ENCODE measurements around the gene CEACAM7.
"Not testable (repeated sequence)": the region's sequence is repeated elsewhere in the genome, so short reads cannot be mapped to it uniquely, and the experiment has no call there.

The CEACAM7 gene

GRCh38 chr19:41657157-41657556 lies 30.9 kb downstream of the CEACAM7 start:
- Histone ChIP-seq H3K4me3 (ENCODE audit: low read length) (no peak overlapping the region), H3K36me3 (ENCODE audit: control insufficient read depth, insufficient read depth, low read length) (no peaks in the 10 kb centered on the region), H3K4me1 (ENCODE audit: control insufficient read depth, insufficient read depth, low read length) (no peaks in the 10 kb centered on the region; the same call in 1 of the 2 replicates), H3K27ac (ENCODE audit: low read length) (no peak overlapping the region), H3K27me3 (ENCODE audit: control insufficient read depth, insufficient read depth, low read length) (no peaks in the 10 kb centered on the region), H3K9me3 (ENCODE audit: control insufficient read depth, insufficient read depth, low read length) (no peaks in the 10 kb centered on the region)
- DNase-seq (ENCODE audit: low read depth, low spot score) = no peak
- no CpG with 5 or more reads among the region's 2 CpGs for WGBS (ENCODE audit: insufficient coverage, insufficient read length)

GRCh38 chr19:41656756-41657155 lies 31.3 kb downstream of the CEACAM7 start:
- not testable (repeated sequence) for H3K9me3 ChIP-seq (ENCODE audit: control insufficient read depth, insufficient read depth, low read length); H3K27me3 ChIP-seq (ENCODE audit: control insufficient read depth, insufficient read depth, low read length); H3K4me1 ChIP-seq (ENCODE audit: control insufficient read depth, insufficient read depth, low read length); H3K36me3 ChIP-seq (ENCODE audit: control insufficient read depth, insufficient read depth, low read length); DNase-seq (ENCODE audit: low read depth, low spot score); H3K27ac ChIP-seq (ENCODE audit: low read length); H3K4me3 ChIP-seq (ENCODE audit: low read length)
- no CpG with 5 or more reads among the region's 2 CpGs for WGBS (ENCODE audit: insufficient coverage, insufficient read length)

- DNase-seq (ENCODE audit: low read depth, low spot score) = no peak
- WGBS (ENCODE audit: insufficient coverage, insufficient read length) = no CpG with 5 or more reads among the region's 5 CpGs
- H3K27ac ChIP-seq (ENCODE audit: low read length) = no peak overlapping the region
- no peaks in the 10 kb centered on the region for H3K36me3 ChIP-seq (ENCODE audit: control insufficient read depth, insufficient read depth, low read length)
- peaks cover 1% of the 10 kb centered on the region for H3K9me3 ChIP-seq (ENCODE audit: control insufficient read depth, insufficient read depth, low read length)
- no peak overlapping the region for H3K4me3 ChIP-seq (ENCODE audit: low read length)
- H3K4me1 ChIP-seq (ENCODE audit: control insufficient read depth, insufficient read depth, low read length) = no peaks in the 10 kb centered on the region
- no peaks in the 10 kb centered on the region for H3K27me3 ChIP-seq (ENCODE audit: control insufficient read depth, insufficient read depth, low read length)
These were observed 35.8 kb downstream of the CEACAM7 start for GRCh38 chr19:41652250-41652649.

DNA sequence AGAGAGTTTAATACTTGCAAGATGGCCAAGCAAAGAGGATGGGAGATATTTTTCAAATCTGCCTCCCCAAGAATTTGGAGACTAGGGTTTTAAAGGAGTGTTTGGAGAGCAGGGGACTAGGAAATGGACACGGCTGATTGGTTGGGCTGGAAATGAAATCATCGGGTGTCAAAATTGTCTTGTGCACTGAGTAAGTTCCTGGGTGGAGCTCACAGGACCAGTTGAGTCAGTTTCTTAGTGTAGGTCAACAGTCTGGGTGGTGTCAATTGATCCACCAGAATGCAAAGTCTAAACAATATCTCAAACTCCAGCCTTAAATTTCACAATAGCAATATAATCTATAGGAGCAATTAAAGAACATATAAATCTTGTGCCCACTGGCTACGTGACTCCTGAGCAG lies 38.2 kb downstream of the CEACAM7 start:
- H3K27me3 ChIP-seq (ENCODE audit: control insufficient read depth, insufficient read depth, low read length) = no peaks in the 10 kb centered on the region
- H3K9me3 ChIP-seq (ENCODE audit: control insufficient read depth, insufficient read depth, low read length) = peaks cover 1% of the 10 kb centered on the region
- WGBS (ENCODE audit: insufficient coverage, insufficient read length) = no CpG with 5 or more reads among the region's 3 CpGs
- no peak overlapping the region for H3K27ac ChIP-seq (ENCODE audit: low read length)
- H3K4me3 ChIP-seq (ENCODE audit: low read length) = no peak overlapping the region
- no peaks in the 10 kb centered on the region for H3K4me1 ChIP-seq (ENCODE audit: control insufficient read depth, insufficient read depth, low read length)
- H3K36me3 ChIP-seq (ENCODE audit: control insufficient read depth, insufficient read depth, low read length) = no peaks in the 10 kb centered on the region
- DNase-seq (ENCODE audit: low read depth, low spot score) = no peak

- Histone ChIP-seq H3K4me1 (ENCODE audit: control insufficient read depth, insufficient read depth, low read length) (no peaks in the 10 kb centered on the region), H3K27ac (ENCODE audit: low read length) (no peak overlapping the region), H3K4me3 (ENCODE audit: low read length) (no peak overlapping the region), H3K27me3 (ENCODE audit: control insufficient read depth, insufficient read depth, low read length) (no peaks in the 10 kb centered on the region), H3K9me3 (ENCODE audit: control insufficient read depth, insufficient read depth, low read length) (peaks cover 1% of the 10 kb centered on the region), H3K36me3 (ENCODE audit: control insufficient read depth, insufficient read depth, low read length) (no peaks in the 10 kb centered on the region)
- peak; percentile 25 for DNase-seq (ENCODE audit: low read depth, low spot score)
- no CpG with 5 or more reads among the region's 14 CpGs for WGBS (ENCODE audit: insufficient coverage, insufficient read length)
These were observed 41.4 kb downstream of the CEACAM7 start for GRCh38 chr19:41646589-41647204.

GRCh38 chr19:41641879-41642485 lies 46.1 kb downstream of the CEACAM7 start:
- Histone ChIP-seq H3K4me1 (ENCODE audit: control insufficient read depth, insufficient read depth, low read length) (no peaks in the 10 kb centered on the region), H3K9me3 (ENCODE audit: control insufficient read depth, insufficient read depth, low read length) (peaks cover 3% of the 10 kb centered on the region; the same call in 1 of the 2 replicates), H3K27ac (ENCODE audit: low read length) (no peak overlapping the region), H3K36me3 (ENCODE audit: control insufficient read depth, insufficient read depth, low read length) (no peaks in the 10 kb centered on the region), H3K4me3 (ENCODE audit: low read length) (no peak overlapping the region), H3K27me3 (ENCODE audit: control insufficient read depth, insufficient read depth, low read length) (no peaks in the 10 kb centered on the region)
- peak; percentile 45 for DNase-seq (ENCODE audit: low read depth, low spot score)
- no CpG with 5 or more reads among the region's 6 CpGs for WGBS (ENCODE audit: insufficient coverage, insufficient read length)

- no peaks in the 10 kb centered on the region for H3K4me1 ChIP-seq (ENCODE audit: control insufficient read depth, insufficient read depth, low read length)
- H3K27me3 ChIP-seq (ENCODE audit: control insufficient read depth, insufficient read depth, low read length) = no peaks in the 10 kb centered on the region
- peaks cover 3% of the 10 kb centered on the region; the same call in 1 of the 2 replicates for H3K9me3 ChIP-seq (ENCODE audit: control insufficient read depth, insufficient read depth, low read length)
- H3K36me3 ChIP-seq (ENCODE audit: control insufficient read depth, insufficient read depth, low read length) = no peaks in the 10 kb centered on the region
- no CpG with 5 or more reads among the region's 6 CpGs for WGBS (ENCODE audit: insufficient coverage, insufficient read length)
- H3K4me3 ChIP-seq (ENCODE audit: low read length) = no peak overlapping the region
- no peak for DNase-seq (ENCODE audit: low read depth, low spot score)
- no peak overlapping the region for H3K27ac ChIP-seq (ENCODE audit: low read length)
These were observed 49.4 kb downstream of the CEACAM7 start for GRCh38 chr19:41638641-41639081.

- no peaks in the 10 kb centered on the region for H3K27me3 ChIP-seq (ENCODE audit: control insufficient read depth, insufficient read depth, low read length)
- no peak overlapping the region for H3K27ac ChIP-seq (ENCODE audit: low read length)
- H3K9me3 ChIP-seq (ENCODE audit: control insufficient read depth, insufficient read depth, low read length) = peaks cover 3% of the 10 kb centered on the region; the same call in 1 of the 2 replicates
- WGBS (ENCODE audit: insufficient coverage, insufficient read length) = no CpG with 5 or more reads among the region's 2 CpGs
- DNase-seq (ENCODE audit: low read depth, low spot score) = no peak
- no peaks in the 10 kb centered on the region for H3K36me3 ChIP-seq (ENCODE audit: control insufficient read depth, insufficient read depth, low read length)
- H3K4me3 ChIP-seq (ENCODE audit: low read length) = no peak overlapping the region
- no peaks in the 10 kb centered on the region for H3K4me1 ChIP-seq (ENCODE audit: control insufficient read depth, insufficient read depth, low read length)
These were observed 50.6 kb downstream of the CEACAM7 start for GRCh38 chr19:41637484-41637883.

DNA sequence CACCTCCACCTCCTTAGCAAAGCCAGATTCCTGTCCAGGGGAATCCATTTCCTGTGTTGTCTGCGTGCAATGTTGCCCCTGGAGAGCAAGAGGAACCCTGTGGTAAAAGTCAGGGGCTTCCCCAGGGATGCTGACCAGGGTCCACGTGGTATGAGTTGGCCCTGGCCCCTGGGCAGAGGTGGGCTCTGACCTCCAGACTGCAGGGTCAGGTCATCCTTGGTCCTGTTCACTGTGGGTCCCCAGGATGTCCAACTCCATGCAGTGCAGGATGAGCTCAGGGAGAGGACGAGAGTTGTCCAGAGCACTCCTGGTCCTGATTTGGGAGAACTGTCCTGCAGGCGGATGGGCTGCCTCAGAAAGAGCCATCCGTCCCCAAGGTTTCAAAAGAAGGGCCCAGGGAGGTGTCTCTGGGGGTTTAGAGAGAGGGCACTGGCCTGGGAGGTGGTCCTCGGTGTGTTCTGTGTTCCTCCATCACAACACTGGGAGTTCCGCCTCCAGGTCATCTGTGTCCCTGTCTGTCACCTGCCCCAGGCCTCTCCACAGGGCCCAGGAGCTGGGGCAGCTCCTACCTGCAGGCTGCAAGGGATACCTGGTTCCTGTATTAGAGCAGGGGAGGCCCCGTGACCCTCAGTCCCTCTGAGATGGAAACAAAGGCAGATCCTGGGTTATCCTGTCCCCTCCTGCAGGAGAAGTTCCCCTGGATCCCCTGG lies 59.9 kb downstream of the CEACAM7 start:
- no peaks in the 10 kb centered on the region for H3K36me3 ChIP-seq (ENCODE audit: control insufficient read depth, insufficient read depth, low read length)
- no peak overlapping the region for H3K4me3 ChIP-seq (ENCODE audit: low read length)
- DNase-seq (ENCODE audit: low read depth, low spot score) = no peak
- H3K4me1 ChIP-seq (ENCODE audit: control insufficient read depth, insufficient read depth, low read length) = no peaks in the 10 kb centered on the region
- no CpG with 5 or more reads among the region's 8 CpGs for WGBS (ENCODE audit: insufficient coverage, insufficient read length)
- H3K27me3 ChIP-seq (ENCODE audit: control insufficient read depth, insufficient read depth, low read length) = no peaks in the 10 kb centered on the region
- no peak overlapping the region for H3K27ac ChIP-seq (ENCODE audit: low read length)
- peaks cover 9% of the 10 kb centered on the region for H3K9me3 ChIP-seq (ENCODE audit: control insufficient read depth, insufficient read depth, low read length)

- WGBS (ENCODE audit: insufficient coverage, insufficient read length) = no CpG with 5 or more reads among the region's 7 CpGs
- no peak within 1 kb of the TSS for H3K27ac ChIP-seq (ENCODE audit: low read length)
- H3K4me1 ChIP-seq (ENCODE audit: control insufficient read depth, insufficient read depth, low read length) = no peaks in the 10 kb centered on the region
- H3K36me3 ChIP-seq (ENCODE audit: control insufficient read depth, insufficient read depth, low read length) = no peaks in the 10 kb centered on the region
- no peak within 1 kb of the TSS for H3K4me3 ChIP-seq (ENCODE audit: low read length)
- H3K9me3 ChIP-seq (ENCODE audit: control insufficient read depth, insufficient read depth, low read length) = peaks cover 9% of the 10 kb centered on the region
- no peak for DNase-seq (ENCODE audit: low read depth, low spot score)
- no peaks in the 10 kb centered on the region for H3K27me3 ChIP-seq (ENCODE audit: control insufficient read depth, insufficient read depth, low read length)
These were observed 61.2 kb downstream of the CEACAM7 start, which contains the start of gene CEACAM4 for GRCh38 chr19:41626877-41627276. TSS of gene CEACAM4 (minus strand) at chr19:41627074. CDS start at chr19:41626963, 111 bp downstream.

Measured in iPS DF 6.9 (cell line).